ENCODE measurements around the gene TRIM59.

Gene TRIM59, protein sequence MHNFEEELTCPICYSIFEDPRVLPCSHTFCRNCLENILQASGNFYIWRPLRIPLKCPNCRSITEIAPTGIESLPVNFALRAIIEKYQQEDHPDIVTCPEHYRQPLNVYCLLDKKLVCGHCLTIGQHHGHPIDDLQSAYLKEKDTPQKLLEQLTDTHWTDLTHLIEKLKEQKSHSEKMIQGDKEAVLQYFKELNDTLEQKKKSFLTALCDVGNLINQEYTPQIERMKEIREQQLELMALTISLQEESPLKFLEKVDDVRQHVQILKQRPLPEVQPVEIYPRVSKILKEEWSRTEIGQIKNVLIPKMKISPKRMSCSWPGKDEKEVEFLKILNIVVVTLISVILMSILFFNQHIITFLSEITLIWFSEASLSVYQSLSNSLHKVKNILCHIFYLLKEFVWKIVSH

DNA sequence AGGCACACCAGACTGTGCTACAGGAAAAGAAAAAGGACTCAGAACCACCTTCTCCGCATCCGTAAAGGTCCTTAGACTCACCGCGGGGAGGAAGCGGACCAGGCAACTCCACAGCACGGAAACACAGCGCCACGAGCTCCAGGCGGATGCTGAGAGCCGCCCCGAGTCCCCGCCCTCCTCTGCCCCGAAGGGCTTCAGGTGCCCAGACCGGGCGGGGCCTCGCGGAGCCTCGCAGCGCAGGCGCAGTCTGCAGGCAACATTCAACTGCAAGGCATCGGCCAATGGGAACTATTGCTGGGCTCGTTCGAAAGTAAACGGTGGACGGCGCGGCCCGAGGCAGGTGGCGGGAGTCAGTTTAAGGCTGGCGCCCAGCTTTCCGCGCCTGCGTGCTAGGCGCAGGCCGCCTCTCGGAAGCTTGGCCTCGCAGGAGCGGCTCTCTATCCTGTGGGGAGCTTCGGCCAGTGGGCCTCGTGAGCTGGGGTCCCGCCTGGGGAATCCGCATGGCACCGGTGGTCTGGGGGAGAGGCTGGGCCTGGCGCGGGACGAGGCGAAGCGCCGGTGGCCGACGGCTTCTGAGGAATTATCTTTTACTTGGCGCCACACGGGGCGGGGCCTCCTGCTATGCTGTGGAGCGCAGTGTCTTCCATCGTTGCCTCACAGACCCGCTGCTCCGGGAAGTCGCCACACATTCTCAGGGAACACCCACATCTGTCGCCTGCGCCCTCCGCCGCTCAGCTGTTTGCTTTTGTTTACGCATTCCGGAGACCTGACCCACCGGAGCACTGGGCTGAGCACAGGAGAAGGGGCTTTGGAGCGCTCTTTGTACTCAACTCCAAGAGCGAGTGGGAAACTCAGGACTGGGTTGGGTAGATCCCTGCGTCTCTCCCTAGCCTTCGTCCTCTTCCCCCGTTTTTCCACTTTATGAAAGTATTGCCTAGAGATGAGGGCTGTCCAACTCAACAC, at the start of gene TRIM59:
Gene TRIM59 (minus strand): TSS at position 151 of the 963 bp plus-strand sequence. CDS start 10,603 bp downstream, outside the sequence.
- peak; percentile 95 to 96 for DNase-seq (ENCODE audit: low read depth in 2 of 2)

GRCh38 chr3:160498202-160498601, 48.6 kb upstream of the TRIM59 start:
- DNase-seq (ENCODE audit: low read depth in 2 of 2): no peak

DNA sequence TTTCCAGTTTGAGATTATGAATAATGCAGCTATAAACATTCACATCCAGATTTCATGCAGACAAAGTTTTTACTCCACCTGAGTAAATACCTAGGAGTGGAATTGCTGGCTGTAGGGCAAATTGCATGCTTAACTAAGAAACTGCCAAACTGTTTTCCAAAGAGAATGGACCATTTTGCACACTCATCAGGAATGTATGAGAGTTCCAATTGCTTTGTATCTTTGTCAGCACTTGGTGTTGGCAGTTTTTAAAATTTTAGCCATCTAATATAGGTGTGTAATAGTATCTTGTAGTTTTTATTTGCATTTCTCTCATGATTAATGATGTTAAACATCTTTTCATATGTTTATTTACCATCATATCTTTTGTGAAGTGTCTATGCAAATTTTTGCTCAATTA, 40.6 kb upstream of the TRIM59 start:
- no peak for DNase-seq (ENCODE audit: low read depth in 2 of 2)

- no peak for DNase-seq (ENCODE audit: low read depth in 2 of 2)
Measured at GRCh38 chr3:160486459-160486869, 36.9 kb upstream of the TRIM59 start.

DNA sequence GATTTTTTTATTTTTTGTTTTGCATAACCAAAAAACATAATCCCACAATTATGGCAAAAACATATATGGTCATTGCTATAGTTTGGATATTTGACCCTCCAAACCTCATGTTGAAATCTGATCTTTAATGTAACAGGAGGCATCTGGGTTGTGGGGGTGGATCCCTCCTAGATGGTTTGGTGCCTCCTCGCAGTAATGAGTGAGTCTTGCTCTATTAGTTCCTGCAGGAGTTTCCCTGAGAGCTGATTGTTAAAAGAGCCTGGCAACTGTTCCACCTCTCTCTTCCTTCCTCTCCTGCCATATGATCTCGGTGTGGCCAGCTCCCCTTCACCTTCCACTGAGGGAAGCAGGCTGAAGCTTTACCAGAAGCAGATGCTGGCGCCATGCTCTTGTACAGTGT, 33.2 kb upstream of the TRIM59 start:
- DNase-seq (ENCODE audit: low read depth in 2 of 2): no peak

DNA sequence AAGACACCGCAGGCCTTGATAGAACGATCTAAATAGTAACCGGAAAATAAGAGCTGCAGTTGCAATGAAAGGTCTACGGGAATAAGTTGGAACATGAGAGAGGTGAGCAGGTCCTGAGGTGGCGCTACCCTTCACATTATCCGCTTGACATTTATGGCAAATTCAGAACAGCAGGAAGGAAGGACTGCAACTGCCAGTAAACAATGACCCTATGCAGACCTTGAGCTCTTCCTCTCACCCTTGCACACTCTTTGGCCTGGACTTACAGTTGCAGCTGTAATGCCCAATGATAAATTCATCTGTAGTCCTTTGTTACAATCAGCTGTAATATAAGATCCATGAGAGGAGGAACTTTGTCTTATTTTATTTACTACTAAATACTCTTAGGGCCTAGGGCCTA, 32.3 kb upstream of the TRIM59 start:
- DNase-seq (ENCODE audit: low read depth in 2 of 2): no peak

DNA sequence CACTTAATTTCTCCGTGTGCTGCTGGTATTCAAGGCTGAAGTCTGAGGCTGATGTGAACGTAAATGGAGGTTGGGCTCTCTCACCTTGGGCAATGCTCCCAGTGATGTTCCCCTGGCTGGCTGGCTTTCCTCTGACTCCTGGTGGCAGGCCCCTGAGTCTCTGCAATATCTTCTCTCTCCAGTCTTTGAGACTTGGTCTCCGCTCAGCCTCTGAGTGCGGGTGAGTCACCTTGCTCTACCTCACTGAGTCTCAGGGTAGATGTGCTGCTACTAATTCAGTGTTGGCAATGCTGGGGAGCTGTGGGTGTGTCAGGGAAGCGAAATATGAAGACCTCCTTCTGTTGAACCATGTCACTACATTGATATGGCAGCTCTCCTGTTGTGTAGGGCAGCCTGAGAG, 31.3 kb upstream of the TRIM59 start:
- DNase-seq (ENCODE audit: low read depth in 2 of 2): no peak

DNA sequence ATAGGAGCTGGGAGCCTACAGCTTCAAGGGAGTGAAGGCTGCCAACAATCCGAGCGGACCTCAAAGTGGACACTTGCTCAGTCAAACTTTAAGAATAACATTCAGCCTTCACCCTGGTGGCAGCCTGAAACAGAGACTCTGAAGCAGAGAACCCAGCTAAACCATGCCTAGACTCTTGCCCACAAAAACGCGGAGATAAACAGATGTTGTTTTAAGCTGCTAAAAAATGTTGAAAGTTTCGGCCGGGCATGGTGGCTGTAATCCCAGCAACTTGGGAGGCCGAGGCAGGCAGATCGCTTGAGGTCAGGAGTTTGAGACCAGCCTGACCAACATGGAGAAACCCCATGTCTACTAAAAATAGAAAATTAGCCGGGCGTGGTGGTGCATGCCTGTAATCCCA, 29.8 kb upstream of the TRIM59 start:
- DNase-seq (ENCODE audit: low read depth in 2 of 2): no peak

DNA sequence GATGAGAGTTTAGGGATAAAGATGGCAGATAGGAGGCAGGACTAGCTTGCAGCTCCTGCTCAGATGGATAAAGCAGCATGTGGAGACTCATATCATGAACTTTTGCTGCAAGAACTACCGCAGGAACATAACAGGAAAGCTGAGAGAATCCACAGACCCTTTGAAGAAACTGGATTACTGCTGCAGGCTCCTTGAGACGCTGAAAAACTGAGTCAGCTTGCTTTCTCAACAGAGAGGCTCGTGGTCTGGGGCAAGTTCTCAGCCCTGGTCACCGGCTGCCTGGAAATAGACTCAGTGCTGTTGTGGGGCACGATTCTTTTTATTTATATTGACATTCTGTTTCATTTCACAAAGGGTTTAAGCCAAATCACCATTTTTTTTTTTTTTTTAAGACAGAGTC, 28.8 kb upstream of the TRIM59 start:
- no peak for DNase-seq (ENCODE audit: low read depth in 2 of 2)

- DNase-seq (ENCODE audit: low read depth in 2 of 2): no peak
Measured at GRCh38 chr3:160477750-160478149, 28.2 kb upstream of the TRIM59 start.

DNA sequence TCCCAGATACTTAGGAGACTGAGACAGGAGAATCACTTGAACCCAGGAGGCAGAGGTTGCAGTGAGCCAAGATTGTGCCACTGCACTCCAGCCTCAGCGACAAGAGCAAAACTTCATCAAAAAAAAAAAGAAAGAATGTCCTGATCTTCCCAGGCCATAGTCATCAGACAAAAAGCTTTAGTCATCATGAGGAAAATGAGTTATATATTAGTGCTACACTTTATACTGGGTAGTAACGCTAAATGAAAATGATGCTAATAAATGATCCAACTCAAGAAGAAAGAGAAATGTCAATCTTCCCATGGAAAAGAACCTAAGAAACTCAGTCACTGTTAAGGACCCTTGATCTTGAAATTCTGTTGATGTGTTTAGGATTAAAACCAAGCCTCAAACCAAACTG, 26.3 kb upstream of the TRIM59 start:
- DNase-seq (ENCODE audit: low read depth in 2 of 2): no peak

DNA sequence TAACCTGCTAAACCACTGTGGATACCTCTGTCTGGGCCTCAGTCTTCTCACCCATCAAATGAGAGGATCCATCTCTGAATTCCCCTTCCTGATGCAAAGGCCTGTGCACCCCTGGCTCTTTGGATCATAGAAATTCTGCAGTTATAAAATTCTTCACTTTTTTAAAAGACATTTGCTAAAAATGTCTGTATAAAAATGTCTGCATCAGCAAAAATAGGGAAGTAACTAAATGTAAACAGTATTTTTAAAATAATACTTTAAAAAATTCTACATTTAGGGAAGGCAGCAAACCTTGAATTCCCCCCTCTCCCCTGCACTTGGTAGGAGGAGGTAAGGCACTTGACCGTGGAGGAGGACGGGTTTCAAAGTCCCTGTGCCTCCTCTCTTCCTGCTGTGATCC, 25.6 kb upstream of the TRIM59 start:
- DNase-seq (ENCODE audit: low read depth in 2 of 2): no peak

DNA sequence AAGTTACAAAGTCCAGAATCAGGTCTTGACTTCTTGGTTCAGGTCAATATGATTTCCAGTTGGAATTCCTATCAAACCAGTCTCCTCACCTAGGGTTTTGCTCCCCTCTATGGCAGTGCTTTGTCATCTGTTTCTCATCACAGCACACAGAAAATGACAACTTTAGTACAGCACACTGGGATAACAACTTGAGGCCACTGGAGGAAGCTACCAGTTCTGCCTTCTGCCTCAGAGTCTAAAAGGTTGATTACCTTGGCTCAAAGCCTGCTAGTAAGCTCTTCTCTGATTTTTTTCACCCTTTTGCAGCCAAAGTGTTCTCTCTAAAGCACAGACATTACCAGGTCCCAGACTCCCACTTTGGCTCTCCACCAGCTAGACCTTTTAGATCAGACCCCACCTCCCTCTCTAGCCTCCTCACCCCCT, 24.8 kb upstream of the TRIM59 start:
- no peak for DNase-seq (ENCODE audit: low read depth in 2 of 2)

DNA sequence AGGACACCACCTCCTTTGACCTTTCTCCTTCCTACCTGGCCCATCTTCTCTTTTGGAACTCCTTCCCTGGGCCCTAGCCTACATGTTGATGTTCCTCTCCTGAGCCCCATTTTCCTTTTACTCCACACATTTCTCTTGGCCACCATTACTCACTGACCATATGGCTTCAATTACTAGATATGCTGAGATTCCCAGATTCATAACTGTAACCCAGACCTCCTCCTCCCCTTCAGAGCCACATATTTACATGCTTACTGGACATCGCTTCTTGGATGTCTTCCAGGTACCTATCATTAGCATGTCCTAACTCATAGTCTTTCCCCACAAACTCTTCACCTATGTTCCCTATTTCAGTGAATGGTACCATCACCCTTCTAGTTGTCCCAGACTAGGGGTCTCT, 24.4 kb upstream of the TRIM59 start:
- DNase-seq (ENCODE audit: low read depth in 2 of 2): no peak

GRCh38 chr3:160473221-160473620, 23.6 kb upstream of the TRIM59 start:
- DNase-seq (ENCODE audit: low read depth in 2 of 2): no peak

- DNase-seq (ENCODE audit: low read depth in 2 of 2): no peak
Measured at GRCh38 chr3:160472344-160472743, 22.8 kb upstream of the TRIM59 start.

DNA sequence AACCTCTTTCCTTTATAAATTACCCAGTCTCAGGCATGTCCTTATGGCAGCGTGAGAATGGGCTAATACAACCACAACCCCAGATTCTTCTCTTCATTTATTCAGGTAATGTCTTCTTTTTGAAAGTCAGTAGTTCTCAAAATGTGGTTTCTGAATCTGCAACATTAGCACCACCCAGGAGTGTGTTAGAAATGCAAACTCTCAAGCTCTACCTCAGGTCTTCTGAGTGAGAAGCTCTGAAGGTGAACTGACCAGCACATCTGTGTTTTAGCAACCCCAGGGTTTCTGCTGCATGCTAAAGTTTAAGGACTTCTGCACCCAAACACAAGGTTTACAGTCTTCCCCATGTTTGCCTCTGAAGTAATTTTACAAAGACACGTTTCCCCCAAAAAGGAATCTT, 22.3 kb upstream of the TRIM59 start:
- DNase-seq (ENCODE audit: low read depth in 2 of 2): no peak

- DNase-seq (ENCODE audit: low read depth in 2 of 2): no peak
Measured at GRCh38 chr3:160470181-160470580, 20.6 kb upstream of the TRIM59 start.

DNA sequence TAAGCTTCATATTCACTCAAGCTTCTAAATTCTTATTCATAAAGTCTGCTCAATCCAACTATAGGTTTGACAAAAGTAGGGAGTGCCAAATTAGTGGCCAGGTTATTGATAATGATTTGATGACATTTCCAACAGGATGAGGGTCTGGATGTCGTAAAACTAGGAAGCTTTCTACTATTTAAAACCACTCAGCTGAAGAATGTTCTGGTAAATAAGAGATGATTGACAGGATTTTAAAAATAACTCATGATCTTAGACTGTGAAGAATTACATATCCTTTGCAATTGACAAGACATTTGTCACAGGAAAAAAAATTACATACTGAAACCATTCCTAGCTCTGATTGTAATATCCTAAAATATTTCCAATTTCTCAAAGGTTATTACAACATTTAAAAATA, 15.4 kb upstream of the TRIM59 start:
- no peak for DNase-seq (ENCODE audit: low read depth in 2 of 2)

DNA sequence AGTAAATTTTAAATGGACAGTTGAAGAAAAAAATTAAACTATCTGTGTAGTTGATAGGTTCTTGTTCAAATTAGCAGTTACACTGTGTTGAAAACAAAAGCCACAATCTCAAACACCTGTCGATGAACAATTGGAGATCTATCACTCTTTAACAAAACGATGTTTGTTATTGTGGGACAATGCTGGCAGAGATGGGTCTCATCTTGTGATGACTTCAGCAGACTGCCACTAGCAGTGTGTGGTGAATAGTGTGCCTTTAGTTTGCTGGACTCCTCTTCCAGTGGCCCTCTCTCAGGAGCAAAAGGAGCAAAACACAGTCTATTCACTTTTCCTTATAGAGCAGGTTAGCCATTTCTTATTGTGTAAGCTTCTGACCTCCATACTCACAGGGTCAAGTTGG, 14.7 kb upstream of the TRIM59 start:
- DNase-seq (ENCODE audit: low read depth in 2 of 2): no peak

- DNase-seq (ENCODE audit: low read depth in 2 of 2): no peak
Measured at GRCh38 chr3:160460033-160460432, 10.4 kb upstream of the TRIM59 start.

DNA sequence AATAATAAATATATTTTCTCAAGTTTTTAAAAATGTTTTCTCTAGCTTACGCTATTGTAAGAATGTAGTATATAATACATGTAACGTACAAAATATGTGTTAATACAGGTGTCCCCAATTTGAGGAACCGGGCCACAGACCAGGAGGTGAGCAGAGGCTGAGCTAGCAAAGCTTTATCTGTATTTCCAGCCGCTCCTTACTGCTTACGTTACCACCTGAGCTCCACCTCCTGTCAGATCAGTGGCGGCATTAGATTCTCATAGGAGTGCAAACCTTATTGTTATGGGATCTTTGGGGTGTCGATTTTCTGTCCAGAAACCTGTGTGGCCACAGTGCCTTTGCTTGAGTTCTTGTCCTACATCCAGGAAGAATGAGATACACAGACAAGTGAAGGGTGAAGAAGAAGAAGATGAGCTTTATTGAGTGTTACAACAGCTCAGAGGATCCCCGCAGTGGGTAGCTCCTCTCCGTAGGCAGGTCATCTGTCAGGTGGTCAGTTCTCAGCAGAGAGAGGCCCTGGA, 9.9 kb upstream of the TRIM59 start:
- no peak for DNase-seq (ENCODE audit: low read depth in 2 of 2)

GRCh38 chr3:160458151-160458550, 8.6 kb upstream of the TRIM59 start:
- no peak for DNase-seq (ENCODE audit: low read depth in 2 of 2)

All from stimulated activated CD8-positive, alpha-beta memory T cell treated with anti-CD3 and anti-CD28 coated beads, Interleukin-7, amount 100 ng/mL, for 4 hours (primary cell).